Heart left ventricle (tissue), 13 donors: ENCODE results near the gene FRMD6.

Source experiments
- POLR2A ChIP-seq, 2 donors: fragments of 450-650 bp; IDR thresholded peaks; one replicate each; pipeline ENCODE4 v1.6.1; 2017; ENCODE audit warnings: antibody characterized with exemption in 2 of 2, mild to moderate bottlenecking in 2 of 2, moderate library complexity in 2 of 2
- TF ChIP-seq, protein P1 (sequence below), 12 donors: fragments of 200-600 bp; sonication (generic) in 4 of 12; IDR thresholded peaks; one replicate each; pipeline versions ENCODE4 v1.5.0 to v1.8.0; 2018 to 2022; ENCODE audit warnings: antibody characterized with exemption in 12 of 12, mild to moderate bottlenecking in 5 of 12
- donor health status: ischemic (EF 13 %, LVEDD 7.1; RV severe dilation, severe dysfunction).
- donor health status: DM: no; HTN: yes; CAD: no.
- donor health status: DM: no; HTN: no; CAD: no.
- donor health status: ischemic (EF 25% LVEDD 6.9; RV normal size, moderate dysfunction).
- donor health status: ischemic (EF 25% LVEDD 5.7; RV mildly dilated, moderate dysfunction).
- donor health status: ischemic (EF 35%, LVEDD 5.7; RV mildly dilated, moderate dysfunction).
- donor health status: nonischemic (EF 11% LVEDD 7.7; RV severe dilation, severe dysfunction).
- donor health status: DM: yes; HTN: yes; CAD: no.
- donor health status: PGD.
- donor health status: ischemic (EF 29% LVEDD 5.4; RV normal size, mild dysfunction).
- donor health status: nonischemic (EF 23%, LVEDD 6.1; RV moderate dilation, normal function).

DNA sequence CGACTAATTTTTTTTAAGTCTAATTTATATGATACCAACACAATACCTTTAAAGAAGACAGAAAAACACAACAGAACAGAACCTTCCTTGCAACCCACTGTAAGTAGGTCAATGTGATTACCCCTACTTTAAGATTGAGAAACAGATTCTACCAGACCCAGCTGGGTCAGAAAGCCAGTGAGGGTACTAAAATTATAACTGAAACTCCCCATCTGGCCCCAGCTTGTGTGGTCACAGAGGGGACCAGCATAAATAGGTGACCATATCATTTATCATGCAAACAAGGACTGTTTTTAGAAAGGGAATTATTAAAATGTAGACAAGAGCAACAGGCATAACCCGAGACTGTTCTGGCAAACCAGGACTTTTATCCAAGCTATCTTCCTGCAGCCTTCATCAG, 30.1 kb upstream of the FRMD6 start:
- TF ChIP-seq, protein P1, sequence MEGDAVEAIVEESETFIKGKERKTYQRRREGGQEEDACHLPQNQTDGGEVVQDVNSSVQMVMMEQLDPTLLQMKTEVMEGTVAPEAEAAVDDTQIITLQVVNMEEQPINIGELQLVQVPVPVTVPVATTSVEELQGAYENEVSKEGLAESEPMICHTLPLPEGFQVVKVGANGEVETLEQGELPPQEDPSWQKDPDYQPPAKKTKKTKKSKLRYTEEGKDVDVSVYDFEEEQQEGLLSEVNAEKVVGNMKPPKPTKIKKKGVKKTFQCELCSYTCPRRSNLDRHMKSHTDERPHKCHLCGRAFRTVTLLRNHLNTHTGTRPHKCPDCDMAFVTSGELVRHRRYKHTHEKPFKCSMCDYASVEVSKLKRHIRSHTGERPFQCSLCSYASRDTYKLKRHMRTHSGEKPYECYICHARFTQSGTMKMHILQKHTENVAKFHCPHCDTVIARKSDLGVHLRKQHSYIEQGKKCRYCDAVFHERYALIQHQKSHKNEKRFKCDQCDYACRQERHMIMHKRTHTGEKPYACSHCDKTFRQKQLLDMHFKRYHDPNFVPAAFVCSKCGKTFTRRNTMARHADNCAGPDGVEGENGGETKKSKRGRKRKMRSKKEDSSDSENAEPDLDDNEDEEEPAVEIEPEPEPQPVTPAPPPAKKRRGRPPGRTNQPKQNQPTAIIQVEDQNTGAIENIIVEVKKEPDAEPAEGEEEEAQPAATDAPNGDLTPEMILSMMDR (IDR thresholded peaks at IDR 0.05) = no peak
- no peak for TF ChIP-seq POLR2A (IDR thresholded peaks at IDR 0.05)
